Glomerular visceral epithelial cell (primary cell): ENCODE results near the gene MYO10.

Source experiments
- DNase-seq: peaks from one replicate; pipeline ENCODE4 v3.0.0-alpha.2; 2016; ENCODE audit errors: extremely low spot score

The MYO10 gene

GRCh38 chr5:16625096-16625495 lies 311.0 kb downstream of the MYO10 start:
- DNase-seq: no peak

GRCh38 chr5:16619136-16619535 lies 317.0 kb downstream of the MYO10 start:
- DNase-seq: no peak

GRCh38 chr5:16618138-16618897 lies 317.8 kb downstream of the MYO10 start:
- DNase-seq: no peak

- no peak for DNase-seq
Observed at GRCh38 chr5:16617274-16617968, 318.7 kb downstream of the MYO10 start.

GRCh38 chr5:16616536-16617273 lies 319.4 kb downstream of the MYO10 start, which contains the start of gene RETREG1:
RETREG1 (minus strand) TSS chr5:16616997; CDS start chr5:16616971, 26 bp downstream.
- DNase-seq: peak; percentile 66

- DNase-seq: no peak
Observed at GRCh38 chr5:16615741-16616535, 320.1 kb downstream of the MYO10 start.

GRCh38 chr5:16612007-16612406 lies 324.1 kb downstream of the MYO10 start:
- DNase-seq: no peak
